Cerebellar nuclear complex (tissue), 1 donor: ENCODE results near the gene GRHL1.
A peak's percentile ranks its signal among the peaks of the same experiment; 100 is the strongest.

Experiments
- DNase-seq, 2 experiments: peaks; one replicate each; lab custom pipeline; 2025; lab: John Stamatoyannopoulos, UW

GRHL1 gene

DNA sequence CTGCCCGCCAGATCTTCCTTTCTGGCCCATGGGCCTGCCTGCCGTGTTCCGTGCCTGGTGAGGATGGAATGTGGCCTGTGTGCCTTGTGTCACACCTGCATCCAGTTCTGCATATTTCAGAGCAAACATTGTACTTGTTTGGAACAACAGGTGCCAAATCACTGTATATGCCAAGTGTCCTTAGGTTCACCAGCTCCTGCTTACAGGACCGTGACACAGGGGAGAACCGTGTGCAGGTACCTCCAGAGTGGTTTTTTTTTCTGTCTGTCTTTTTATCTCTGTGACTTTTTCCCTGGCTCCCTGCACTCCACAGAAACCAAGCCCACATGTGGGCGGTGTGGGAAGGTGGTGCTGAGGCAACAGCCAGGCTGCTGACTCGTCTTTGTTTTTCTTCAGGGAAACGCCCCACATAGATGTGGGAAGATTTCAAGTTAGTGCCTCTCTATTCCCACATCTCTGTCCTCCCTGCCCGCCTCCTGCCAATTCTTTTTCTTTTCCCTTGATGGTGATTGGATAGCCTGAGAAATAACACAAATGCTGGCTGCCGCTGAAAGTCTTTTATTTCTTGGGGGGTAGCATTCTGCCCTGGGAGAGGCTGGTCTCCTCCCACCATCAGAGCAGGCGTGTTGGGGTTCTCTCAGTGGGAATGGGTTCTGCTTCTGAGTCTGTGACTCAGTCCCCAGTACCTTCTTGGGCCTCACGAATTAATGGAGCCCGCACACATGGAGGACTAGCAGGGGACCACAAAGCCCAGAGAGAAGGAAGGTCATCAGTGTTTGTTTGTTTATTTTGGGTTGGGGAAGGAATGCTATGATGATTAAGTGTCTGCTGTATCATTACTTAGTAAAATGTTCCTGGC, 21.4 kb downstream of the GRHL1 start:
- no peak for DNase-seq

- no peak for DNase-seq
Observed at GRCh38 chr2:9973690-9974089, 22.2 kb downstream of the GRHL1 start.

DNA sequence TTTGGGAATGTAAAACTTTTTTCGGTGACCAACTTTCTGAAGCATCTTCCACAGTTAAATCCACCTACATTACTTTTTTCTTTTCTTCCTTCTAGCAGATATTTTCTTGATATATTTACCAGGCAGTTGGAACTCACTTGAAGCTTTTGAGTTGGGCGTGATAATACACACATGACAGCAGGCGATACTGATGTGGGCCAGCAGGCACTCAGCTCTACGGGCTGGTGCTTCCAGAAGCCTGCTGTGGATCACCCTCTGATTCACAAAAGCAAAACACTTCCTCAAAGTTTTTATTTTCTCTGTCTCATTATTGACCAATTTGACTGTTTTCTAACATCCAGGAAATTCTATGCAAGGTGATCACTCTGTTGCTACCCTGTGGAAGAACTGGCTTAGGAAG, 22.9 kb downstream of the GRHL1 start:
- DNase-seq = no peak

DNA sequence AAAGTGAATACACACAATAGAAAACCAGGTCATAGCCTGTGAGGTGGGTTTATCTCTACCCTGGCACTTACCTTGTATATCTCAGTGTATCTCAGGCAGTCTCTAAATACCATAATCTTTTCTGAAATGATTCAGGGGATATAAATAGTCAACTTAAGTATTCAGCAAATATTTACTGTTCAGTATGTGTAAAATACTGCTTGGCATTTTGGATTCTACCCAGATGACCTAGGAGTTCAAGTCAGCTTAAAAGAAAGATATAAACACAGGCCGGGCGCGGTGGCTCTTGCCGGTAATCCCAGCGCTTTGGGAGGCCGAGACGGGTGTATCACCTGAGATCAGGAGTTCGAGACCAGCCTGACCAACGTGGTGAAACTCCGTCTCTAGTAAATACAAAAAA, 23.8 kb downstream of the GRHL1 start:
- no peak for DNase-seq

DNA sequence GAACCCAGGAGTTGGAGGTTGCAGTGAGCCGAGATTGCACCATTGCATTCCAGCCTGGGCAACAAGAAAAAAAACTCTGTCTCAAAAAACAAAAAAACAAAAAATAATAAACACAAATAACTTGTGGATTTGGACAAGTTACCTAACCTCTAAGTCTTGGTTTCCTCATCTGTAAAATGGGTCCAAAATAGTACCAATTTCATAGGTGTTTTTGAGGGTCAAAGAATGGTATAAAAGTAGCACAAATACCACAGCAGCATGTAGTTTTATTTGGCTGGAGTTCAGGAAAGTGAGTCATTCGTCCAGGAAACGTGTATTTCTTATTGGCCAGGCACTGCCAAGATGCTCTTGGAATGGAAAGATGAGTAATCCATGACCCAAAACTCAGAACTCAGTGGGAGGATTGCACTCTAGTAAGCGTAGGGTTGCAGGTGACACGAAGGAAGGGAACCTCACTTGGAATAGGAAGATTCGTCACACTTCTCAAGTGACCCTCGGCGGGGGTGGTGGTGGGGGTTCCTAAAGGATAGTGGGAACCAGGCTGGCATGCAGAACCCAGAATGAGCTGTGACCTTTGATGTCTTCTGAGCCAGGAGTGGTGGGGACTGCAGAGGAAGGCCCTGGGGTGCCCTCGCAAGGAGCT, 24.4 kb downstream of the GRHL1 start:
- no peak for DNase-seq

DNA sequence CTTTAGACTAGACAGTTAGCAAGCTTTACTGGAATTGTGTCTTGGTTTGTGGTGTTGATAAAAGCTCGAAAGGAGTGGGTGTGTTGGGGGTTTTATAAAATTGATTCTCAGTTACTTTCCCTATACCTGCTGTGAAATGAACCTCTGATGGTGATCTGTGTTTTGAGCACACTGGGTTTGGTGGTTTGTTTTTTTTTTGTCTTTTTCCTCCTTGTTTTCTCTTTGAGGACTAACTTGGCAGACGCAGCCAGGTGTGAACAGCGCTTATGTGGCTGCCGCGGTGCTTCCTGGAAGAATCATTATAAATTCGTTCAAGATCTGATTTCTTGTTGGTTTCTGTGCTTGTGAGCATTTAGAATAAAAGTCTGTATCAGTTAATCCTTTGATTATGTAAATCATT, 28.5 kb downstream of the GRHL1 start:
- DNase-seq = no peak

DNA sequence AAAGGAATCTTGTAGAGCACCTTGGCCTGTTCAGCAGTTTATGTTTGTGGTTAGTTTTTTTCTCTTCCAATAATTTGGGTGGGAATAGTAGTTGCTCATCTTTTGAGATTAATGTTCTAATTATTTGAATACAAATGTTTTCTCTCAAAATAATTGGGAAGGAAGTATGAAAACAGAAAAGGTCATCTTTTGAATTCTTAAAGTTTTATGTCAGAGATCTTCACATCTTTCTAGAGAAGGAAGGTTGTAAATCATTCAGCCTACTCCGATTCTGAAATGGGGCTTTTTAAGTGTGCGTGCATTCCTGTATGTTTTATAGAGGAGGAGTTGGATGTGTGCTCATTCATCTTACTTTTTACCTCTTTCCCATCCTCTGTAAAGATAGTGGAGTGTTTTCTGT, 29.0 kb downstream of the GRHL1 start:
- no peak for DNase-seq

GRCh38 chr2:9981655-9982054, 30.2 kb downstream of the GRHL1 start:
- no peak for DNase-seq

DNA sequence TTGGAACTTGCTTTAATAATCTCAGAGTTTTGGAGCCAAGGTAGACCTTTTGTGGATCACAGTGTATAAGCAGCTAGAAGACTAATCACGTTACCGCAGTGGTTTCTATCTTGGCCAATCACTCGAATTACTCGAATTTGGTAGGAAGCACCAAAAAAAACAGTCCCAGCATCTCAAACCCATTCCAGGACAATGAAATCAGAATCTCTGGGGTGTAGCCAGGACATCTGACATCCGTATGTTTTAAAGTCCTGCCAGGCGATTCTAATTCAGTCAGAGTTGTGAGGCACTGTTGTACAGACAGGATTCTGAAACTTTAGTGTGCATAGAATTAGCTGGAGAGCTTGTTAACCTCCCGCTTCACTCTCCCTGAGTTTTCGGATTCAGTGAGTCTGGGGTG, 30.8 kb downstream of the GRHL1 start:
- DNase-seq = peak in 1 of 2 experiments; percentile 19

DNA sequence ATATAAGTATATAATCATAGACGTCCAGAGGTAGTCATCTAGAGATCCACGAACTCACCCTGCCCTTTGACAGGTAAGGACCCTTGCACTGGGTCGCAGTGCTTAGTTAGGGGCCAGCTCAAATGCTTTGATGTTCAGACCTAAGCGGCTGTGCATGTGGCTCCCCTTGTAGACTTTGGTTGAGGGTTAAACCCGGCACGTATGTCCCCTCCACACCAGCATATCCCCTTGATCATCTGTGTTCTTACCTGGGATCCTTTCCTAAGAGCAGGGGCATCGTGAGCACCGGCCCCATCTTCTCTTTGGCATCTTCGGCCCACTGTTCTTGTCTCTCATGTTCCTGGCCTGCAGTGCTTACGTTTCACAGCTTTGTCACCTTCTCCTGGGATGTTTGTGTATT, 31.4 kb downstream of the GRHL1 start:
- DNase-seq = no peak

- DNase-seq = no peak
Observed at GRCh38 chr2:9983401-9984216, 32.1 kb downstream of the GRHL1 start.

GRCh38 chr2:9984217-9984739, 32.8 kb downstream of the GRHL1 start:
- DNase-seq = no peak

- DNase-seq = no peak
Observed at GRCh38 chr2:9984871-9985480, 33.5 kb downstream of the GRHL1 start.

- DNase-seq = no peak
Observed at GRCh38 chr2:9985531-9986328, 34.2 kb downstream of the GRHL1 start.

DNA sequence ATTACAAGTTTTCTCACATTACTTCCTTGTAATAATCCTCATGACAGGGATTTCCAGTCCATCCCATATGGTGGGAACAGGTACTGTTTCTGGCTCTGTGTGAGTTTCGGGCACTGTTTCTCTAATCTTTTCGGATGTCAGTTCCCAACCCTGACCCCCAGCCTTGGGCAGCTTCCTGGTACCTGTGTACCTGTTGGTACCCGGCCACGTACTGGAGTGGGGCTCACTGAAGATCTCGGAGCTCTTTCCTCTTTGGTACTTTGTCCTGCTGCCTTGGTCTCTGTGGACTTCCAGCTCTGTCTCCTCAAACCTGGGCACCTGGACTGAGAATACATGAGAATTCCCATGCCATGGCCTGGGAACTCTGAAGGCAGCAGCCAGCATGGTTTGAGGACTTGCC, 36.8 kb downstream of the GRHL1 start:
- DNase-seq = no peak

- DNase-seq = peak; percentile 75
Observed at GRCh38 chr2:9990736-9991135, 39.2 kb downstream of the GRHL1 start.

- no peak for DNase-seq
Observed at GRCh38 chr2:9991221-9991620, 39.7 kb downstream of the GRHL1 start.

GRCh38 chr2:9991829-9992273, 40.4 kb downstream of the GRHL1 start:
- DNase-seq = no peak

DNA sequence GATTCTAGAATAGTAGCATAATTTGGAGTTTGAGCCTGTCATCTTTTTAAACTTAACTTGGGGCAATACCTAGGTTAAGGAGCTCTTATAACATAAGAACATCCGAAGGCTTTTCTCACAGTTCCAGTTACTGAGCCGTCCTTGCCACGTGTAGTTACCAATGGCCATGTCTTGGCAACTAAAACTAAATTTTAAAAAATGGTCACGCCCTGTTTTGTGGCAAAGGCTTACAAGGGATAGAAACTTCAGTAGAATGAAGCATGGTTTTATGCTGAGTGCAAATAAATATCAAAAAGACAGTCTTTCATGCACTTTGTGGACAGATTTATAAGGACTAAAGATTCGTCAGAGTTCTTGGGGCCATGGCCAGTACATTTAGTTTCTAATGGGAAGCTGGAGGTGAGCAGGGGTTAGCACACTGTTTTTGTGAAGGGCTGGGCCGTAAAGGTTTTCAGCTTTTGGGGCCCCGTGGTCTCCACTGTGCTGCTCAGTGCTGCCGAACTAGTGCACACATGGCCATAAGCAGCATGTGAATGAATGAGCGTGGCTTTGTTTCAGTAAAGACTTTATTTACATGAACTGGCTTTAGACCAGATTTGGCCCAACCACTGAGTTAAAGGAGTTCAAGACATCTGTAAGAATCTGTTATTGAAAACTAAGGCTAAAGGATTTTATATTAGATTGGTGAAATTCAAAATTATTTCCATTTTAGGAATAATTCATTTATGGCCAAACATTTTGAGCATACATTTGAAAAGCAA, 41.1 kb downstream of the GRHL1 start:
- no peak for DNase-seq

GRCh38 chr2:9993488-9994165, 42.1 kb downstream of the GRHL1 start:
- peak in 1 of 2 experiments; percentile 28 for DNase-seq
